GM23338 (cell line): Measurements from ENCODE around the gene ARHGEF28. TPM values are rescaled to one million over a fixed set of nuclear protein-coding genes. Genes with fewer than 3 reads are reported as not detected.

Experiments
- ATAC-seq: fragments of 200-7000 bp; cut with Tn5 transposase; 3 replicates; pipeline ENCODE4 v1.9.1; 2020
- DNase-seq: peaks from one replicate; pipeline ENCODE4 v3.0.0-alpha.2; 2015; ENCODE audit warnings: low spot score
- H2AFZ ChIP-seq: fragments of 200-600 bp; sonication (generic); 2 replicates; pipeline ENCODE4 v1.8.0; 2016; ENCODE audit warnings: antibody characterized with exemption, mild to moderate bottlenecking, moderate library complexity
- H3F3A ChIP-seq: fragments of 200-600 bp; sonication (generic); replicated peaks from 2 replicates; pipeline ENCODE4 v1.8.0; 2017; ENCODE audit warnings: antibody characterized with exemption, mixed run types, low read depth
- H3K27ac ChIP-seq: fragments of 200-600 bp; sonication (generic); 2 replicates; pipeline ENCODE4 v1.6.1; 2016; ENCODE audit warnings: low read depth
- H3K27me3 ChIP-seq: fragments of 200-600 bp; sonication (generic); 2 replicates; pipeline ENCODE4 v1.8.0; 2016; ENCODE audit warnings: mild to moderate bottlenecking, mixed run types, moderate library complexity; ENCODE audit not compliant: insufficient read depth
- H3K36me3 ChIP-seq: fragments of 200-600 bp; sonication (generic); 2 replicates; pipeline ENCODE4 v1.8.0; 2016; ENCODE audit warnings: mild to moderate bottlenecking; ENCODE audit not compliant: insufficient read depth
- H3K4me1 ChIP-seq: fragments of 200-600 bp; sonication (generic); 2 replicates; pipeline ENCODE4 v1.8.0; 2016; ENCODE audit warnings: mild to moderate bottlenecking, moderate library complexity; ENCODE audit not compliant: insufficient read depth
- H3K4me2 ChIP-seq: fragments of 200-600 bp; sonication (generic); 2 replicates; pipeline ENCODE4 v1.7.1; 2017; ENCODE audit warnings: mixed run types
- H3K4me3 ChIP-seq: fragments of 200-600 bp; sonication (generic); 2 replicates; pipeline ENCODE4 v1.6.1; 2016; ENCODE audit warnings: mixed run types
- H3K79me2 ChIP-seq: fragments of 200-600 bp; sonication (generic); replicated peaks from 2 replicates; pipeline ENCODE4 v1.8.0; 2017; ENCODE audit warnings: mild to moderate bottlenecking; ENCODE audit not compliant: insufficient read depth
- H3K9me2 ChIP-seq: fragments of 200-600 bp; sonication (generic); 2 replicates; pipeline ENCODE4 v1.8.0; 2017; ENCODE audit not compliant: insufficient read depth
- H4K20me1 ChIP-seq: fragments of 200-600 bp; sonication (generic); replicated peaks from 2 replicates; pipeline ENCODE4 v1.8.0; 2017; ENCODE audit warnings: mild to moderate bottlenecking; ENCODE audit not compliant: insufficient read depth
- H3K27ac Mint-ChIP-seq: 2 replicates; pipeline ENCODE4 v1.8.0; 2020; ENCODE audit warnings: inconsistent platforms, mild to moderate bottlenecking, moderate library complexity, mixed read lengths
- H3K27me3 Mint-ChIP-seq: 3 replicates; pipeline ENCODE4 v1.8.0; 2022; ENCODE audit warnings: low read depth, mild to moderate bottlenecking, moderate library complexity, mixed read lengths, inconsistent platforms; ENCODE audit not compliant: insufficient read depth, poor library complexity
- H3K36me3 Mint-ChIP-seq: 3 replicates; pipeline ENCODE4 v1.8.0; 2021; ENCODE audit warnings: low read depth, mild to moderate bottlenecking, inconsistent platforms, moderate library complexity, mixed read lengths
- H3K4me1 Mint-ChIP-seq: 3 replicates; pipeline ENCODE4 v1.8.0; 2020; ENCODE audit warnings: mild to moderate bottlenecking, inconsistent platforms, mixed read lengths
- H3K4me3 Mint-ChIP-seq: 3 replicates; pipeline ENCODE4 v1.8.0; 2021; ENCODE audit warnings: moderate library complexity, mild to moderate bottlenecking, inconsistent platforms, mixed read lengths
- H3K9me3 Mint-ChIP-seq: 3 replicates; pipeline ENCODE4 v1.8.0; 2020; ENCODE audit warnings: moderate library complexity, mild to moderate bottlenecking, inconsistent platforms, mixed read lengths
- CREB1 ChIP-seq: fragments of 250-450 bp; sonication (Bioruptor Pico); IDR thresholded peaks from 2 replicates; pipeline ENCODE4 v1.5.0; 2020; ENCODE audit warnings: low read depth, mild to moderate bottlenecking, moderate library complexity
- ETS1 ChIP-seq: IDR thresholded peaks from 2 replicates; pipeline ENCODE4 v1.6.1; 2016; ENCODE audit warnings: antibody characterized with exemption
- EZH2 ChIP-seq: fragments of 200-600 bp; sonication (generic); IDR thresholded peaks from one replicate; pipeline ENCODE4 v1.8.0; 2017; ENCODE audit warnings: antibody characterized with exemption, mild to moderate bottlenecking, low read depth; ENCODE audit not compliant: unreplicated experiment
- EZH2phosphoT487 ChIP-seq: fragments of 200-600 bp; sonication (generic); IDR thresholded peaks from one replicate; pipeline ENCODE4 v1.8.1; 2018; ENCODE audit warnings: antibody characterized with exemption; ENCODE audit not compliant: unreplicated experiment
- JUNB ChIP-seq: IDR thresholded peaks from one replicate; pipeline ENCODE4 v1.6.1; 2016; ENCODE audit warnings: antibody characterized with exemption; ENCODE audit not compliant: unreplicated experiment
- NANOG ChIP-seq: IDR thresholded peaks from 2 replicates; pipeline ENCODE4 v1.6.1; 2016; ENCODE audit warnings: antibody characterized with exemption, borderline replicate concordance
- POLR2AphosphoS5 ChIP-seq: IDR thresholded peaks from 2 replicates; pipeline ENCODE4 v1.6.1; 2016; ENCODE audit warnings: antibody characterized with exemption, low read depth
- REST ChIP-seq: IDR thresholded peaks from one replicate; pipeline ENCODE4 v1.6.1; 2018; ENCODE audit warnings: antibody characterized with exemption; ENCODE audit not compliant: unreplicated experiment
- STAT1 ChIP-seq: IDR thresholded peaks from one replicate; pipeline ENCODE4 v1.6.1; 2016; ENCODE audit warnings: antibody characterized with exemption; ENCODE audit not compliant: unreplicated experiment
- ZNF114 ChIP-seq: fragments of 250-450 bp; sonication (Bioruptor Pico); IDR thresholded peaks from 2 replicates; pipeline ENCODE4 v1.5.0; 2020; ENCODE audit warnings: mild to moderate bottlenecking, moderate library complexity
- ZNF331 ChIP-seq: fragments of 250-450 bp; sonication (Bioruptor Pico); IDR thresholded peaks from 2 replicates; pipeline ENCODE4 v1.5.0; 2020; ENCODE audit warnings: low read depth, mild to moderate bottlenecking, moderate library complexity
- ZNF462 ChIP-seq: fragments of 250-450 bp; sonication (Bioruptor Pico); IDR thresholded peaks from 2 replicates; pipeline ENCODE4 v1.5.0; 2020; ENCODE audit warnings: mild to moderate bottlenecking, moderate library complexity
- polyA plus RNA-seq: library from polyadenylated mRNA; unstranded; fragments of >200 nt; fragmentation: Nextera tagmentation; extraction: Ambion mirVana; gene quantifications from 2 replicates; pipeline ENCODE4 v1.2.1, GENCODE V29; 2016
- total RNA-seq: library from RNA; depleted of rRNA; stranded (reverse); fragments of >200 nt; shearing (Covaris generic); gene quantifications from 2 replicates; pipeline ENCODE4 v1.2.3, GENCODE V29; 2014
- TF ChIP-seq, protein P1 (sequence below), 2 experiments: fragments of 200-600 bp in 1 of 2; sonication (generic) in 1 of 2; conservative IDR thresholded peaks; 2 replicates each; pipeline versions ENCODE4 v1.5.1 to v1.6.1; 2016 to 2017; ENCODE audit warnings: antibody characterized with exemption in 2 of 2, low read depth in 2 of 2, mild to moderate bottlenecking in 2 of 2, moderate library complexity in 1 of 2

ARHGEF28 gene
- total and polyA plus RNA-seq, 2 experiments from 2014 or later: 0.39 to 1.0 TPM

- TF ChIP-seq ZNF462 (CRISPR knock-in tag) (no peak), CREB1 (no peak), ZNF114 (no peak), POLR2AphosphoS5 (no peak), EZH2 (no peak), ZNF331 (CRISPR knock-in tag) (no peak)
Observed at GRCh38 chr5:73939557-73939956, 313.6 kb downstream of the ARHGEF28 start (continued).

- no peak overlapping the region for H3K4me3 Mint-ChIP-seq
- Histone ChIP-seq H3K27ac (no peak overlapping the region), H3K9me2 (0 out of 2 replicates have a peak, but pooled peaks cover 3% of the 10 kb centered on the region), H3K79me2 (no peaks in the 10 kb centered on the region), H3K4me3 (no peak overlapping the region), H4K20me1 (no peaks in the 10 kb centered on the region), H3K4me1 (no peaks in the 10 kb centered on the region), H3K27me3 (no peaks in the 10 kb centered on the region), H3K36me3 (no peaks in the 10 kb centered on the region), H3F3A (no peaks in the 10 kb centered on the region), H3K4me2 (no peak overlapping the region), H2AFZ (no peak overlapping the region)
- H3K27me3 Mint-ChIP-seq: no peaks in the 10 kb centered on the region
- no peaks in the 10 kb centered on the region; the same call in 2 of the 3 replicates for H3K4me1 Mint-ChIP-seq
- ATAC-seq: no peak
- no peak for DNase-seq
- H3K36me3 Mint-ChIP-seq: no peaks in the 10 kb centered on the region
- H3K9me3 Mint-ChIP-seq: no peaks in the 10 kb centered on the region; the same call in 2 of the 3 replicates
- no peak overlapping the region for H3K27ac Mint-ChIP-seq
- TF ChIP-seq, protein P1, sequence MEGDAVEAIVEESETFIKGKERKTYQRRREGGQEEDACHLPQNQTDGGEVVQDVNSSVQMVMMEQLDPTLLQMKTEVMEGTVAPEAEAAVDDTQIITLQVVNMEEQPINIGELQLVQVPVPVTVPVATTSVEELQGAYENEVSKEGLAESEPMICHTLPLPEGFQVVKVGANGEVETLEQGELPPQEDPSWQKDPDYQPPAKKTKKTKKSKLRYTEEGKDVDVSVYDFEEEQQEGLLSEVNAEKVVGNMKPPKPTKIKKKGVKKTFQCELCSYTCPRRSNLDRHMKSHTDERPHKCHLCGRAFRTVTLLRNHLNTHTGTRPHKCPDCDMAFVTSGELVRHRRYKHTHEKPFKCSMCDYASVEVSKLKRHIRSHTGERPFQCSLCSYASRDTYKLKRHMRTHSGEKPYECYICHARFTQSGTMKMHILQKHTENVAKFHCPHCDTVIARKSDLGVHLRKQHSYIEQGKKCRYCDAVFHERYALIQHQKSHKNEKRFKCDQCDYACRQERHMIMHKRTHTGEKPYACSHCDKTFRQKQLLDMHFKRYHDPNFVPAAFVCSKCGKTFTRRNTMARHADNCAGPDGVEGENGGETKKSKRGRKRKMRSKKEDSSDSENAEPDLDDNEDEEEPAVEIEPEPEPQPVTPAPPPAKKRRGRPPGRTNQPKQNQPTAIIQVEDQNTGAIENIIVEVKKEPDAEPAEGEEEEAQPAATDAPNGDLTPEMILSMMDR (conservative IDR thresholded peaks at IDR 0.05; ENCODE audit: low read depth in 2 of 2): no peak
- TF ChIP-seq CREB1 (no peak), EZH2 (no peak), REST (no peak), STAT1 (no peak), ZNF331 (CRISPR knock-in tag) (no peak), EZH2phosphoT487 (no peak), ETS1 (no peak), JUNB (no peak), ZNF114 (no peak), NANOG (no peak)
Observed at GRCh38 chr5:73940026-73940425, 314.0 kb downstream of the ARHGEF28 start.
